RWPE2 (cell line): ENCODE data around the gene SPEN.

ENCODE experiments used
- ATAC-seq: fragments of 200-7000 bp; cut with Tn5 transposase; 3 replicates; pipeline ENCODE4 v1.9.1; 2021; ENCODE audit warnings: low read depth
- DNase-seq: peaks from one replicate; pipeline ENCODE4 v3.0.0-alpha.2; 2020; ENCODE audit warnings: low spot score
- H3K27ac ChIP-seq: fragments of 450-650 bp; 2 replicates; pipeline ENCODE4 v1.5.1; 2017; ENCODE audit warnings: mild to moderate bottlenecking; ENCODE audit not compliant: poor library complexity, severe bottlenecking
- H3K27me3 ChIP-seq: fragments of 250-450 bp; sonication (Bioruptor Pico); 2 replicates; pipeline ENCODE4 v1.5.1; 2021; ENCODE audit warnings: mild to moderate bottlenecking, moderate library complexity; ENCODE audit not compliant: insufficient read depth, poor library complexity, severe bottlenecking
- H3K36me3 ChIP-seq: fragments of 250-450 bp; sonication (Bioruptor Pico); 2 replicates; pipeline ENCODE4 v1.5.1; 2020; ENCODE audit warnings: low read depth, mild to moderate bottlenecking, moderate library complexity
- H3K4me1 ChIP-seq: fragments of 250-450 bp; sonication (Bioruptor Pico); 2 replicates; pipeline ENCODE4 v1.5.1; 2021; ENCODE audit warnings: mild to moderate bottlenecking, moderate library complexity; ENCODE audit not compliant: insufficient read depth, poor library complexity, severe bottlenecking
- H3K4me3 ChIP-seq: fragments of 250-450 bp; sonication (Bioruptor Pico); 2 replicates; pipeline ENCODE4 v1.5.1; 2021; ENCODE audit warnings: mild to moderate bottlenecking, moderate library complexity; ENCODE audit not compliant: severe bottlenecking
- H3K9me3 ChIP-seq: fragments of 250-450 bp; sonication (Bioruptor Pico); 2 replicates; pipeline ENCODE4 v1.5.1; 2021; ENCODE audit warnings: mild to moderate bottlenecking, moderate library complexity; ENCODE audit not compliant: severe bottlenecking
- CTCF ChIP-seq: fragments of 450-650 bp; IDR thresholded peaks from one replicate; pipeline ENCODE4 v1.5.1; 2017; ENCODE audit warnings: mild to moderate bottlenecking, moderate library complexity; ENCODE audit not compliant: poor library complexity, severe bottlenecking

SPEN gene

GRCh38 chr1:15899266-15899665 is 51.8 kb downstream of the SPEN start:
- Histone ChIP-seq H3K4me3 (no peak overlapping the region), H3K9me3 (no peaks in the 10 kb centered on the region), H3K36me3 (peaks cover 48% of the 10 kb centered on the region), H3K4me1 (peaks cover 36% of the 10 kb centered on the region), H3K27me3 (no peaks in the 10 kb centered on the region), H3K27ac (peak overlapping the region; percentile 10)
- no peak for TF ChIP-seq CTCF
- ATAC-seq (no peak), DNase-seq (no peak)

- Histone ChIP-seq H3K27me3 (no peaks in the 10 kb centered on the region), H3K27ac (no peak overlapping the region), H3K36me3 (peaks cover 45% of the 10 kb centered on the region), H3K9me3 (no peaks in the 10 kb centered on the region), H3K4me3 (no peak overlapping the region), H3K4me1 (peaks cover 36% of the 10 kb centered on the region)
- no peak for ATAC-seq
- DNase-seq: no peak
- no peak for TF ChIP-seq CTCF
Observed at GRCh38 chr1:15900662-15901279, 53.3 kb downstream of the SPEN start.

- no peak for DNase-seq
- no peak overlapping the region for H3K4me3 ChIP-seq
- H3K36me3 ChIP-seq: peaks cover 52% of the 10 kb centered on the region
- peaks cover 31% of the 10 kb centered on the region for H3K4me1 ChIP-seq
- no peaks in the 10 kb centered on the region for H3K27me3 ChIP-seq
- H3K9me3 ChIP-seq: no peaks in the 10 kb centered on the region
- peak overlapping the region; percentile 32 for H3K27ac ChIP-seq
- ATAC-seq: peak; percentile 95
- no peak for TF ChIP-seq CTCF
Observed at GRCh38 chr1:15902882-15903281, 55.4 kb downstream of the SPEN start.

GRCh38 chr1:15908597-15908996 is 61.1 kb downstream of the SPEN start:
- no peaks in the 10 kb centered on the region for H3K27me3 ChIP-seq
- no peak for ATAC-seq
- H3K36me3 ChIP-seq: peaks cover 84% of the 10 kb centered on the region

More at GRCh38 chr1:15908597-15908996, 61.1 kb downstream of the SPEN start:
- Histone ChIP-seq H3K27ac (no peak overlapping the region), H3K4me1 (peaks cover 5% of the 10 kb centered on the region), H3K4me3 (no peak overlapping the region), H3K9me3 (no peaks in the 10 kb centered on the region)
- DNase-seq: no peak
- no peak for TF ChIP-seq CTCF
